MG63 (cell line): ENCODE results near the gene ANKRD39. TPM values are rescaled to one million over a fixed set of nuclear protein-coding genes. Genes with fewer than 3 reads are reported as not detected.
"Not testable (repeated sequence)": the region's sequence is repeated elsewhere in the genome, so short reads cannot be mapped to it uniquely, and the experiment has no call there.

Experiments
- DNase-seq: peaks from one replicate; pipeline ENCODE4 v3.0.0-alpha.2; 2020
- H3K27me3 ChIP-seq: fragments of 250-450 bp; sonication (Bioruptor Pico); 2 replicates; pipeline ENCODE4 v1.5.1; 2020; ENCODE audit warnings: mild to moderate bottlenecking, moderate library complexity
- H3K36me3 ChIP-seq: fragments of 250-450 bp; sonication (Bioruptor Pico); 2 replicates; pipeline ENCODE4 v1.5.1; 2020; ENCODE audit warnings: mild to moderate bottlenecking, moderate library complexity
- H3K4me3 ChIP-seq: fragments of 250-450 bp; sonication (Bioruptor Pico); 2 replicates; pipeline ENCODE4 v1.5.1; 2020; ENCODE audit warnings: mild to moderate bottlenecking, moderate library complexity
- H3K9me3 ChIP-seq: fragments of 250-450 bp; sonication (Bioruptor Pico); 2 replicates; pipeline ENCODE4 v1.5.1; 2020; ENCODE audit warnings: mild to moderate bottlenecking, moderate library complexity
- total RNA-seq: library from RNA; depleted of rRNA; stranded (reverse); fragments of >200 nt; shearing (Covaris generic); gene quantifications from 2 replicates; pipeline ENCODE4 v1.2.3, GENCODE V29; 2014; ENCODE audit warnings: low replicate concordance

The ANKRD39 gene
- total RNA-seq, 1 experiment from 2014 or later, result 14.1 TPM

DNA sequence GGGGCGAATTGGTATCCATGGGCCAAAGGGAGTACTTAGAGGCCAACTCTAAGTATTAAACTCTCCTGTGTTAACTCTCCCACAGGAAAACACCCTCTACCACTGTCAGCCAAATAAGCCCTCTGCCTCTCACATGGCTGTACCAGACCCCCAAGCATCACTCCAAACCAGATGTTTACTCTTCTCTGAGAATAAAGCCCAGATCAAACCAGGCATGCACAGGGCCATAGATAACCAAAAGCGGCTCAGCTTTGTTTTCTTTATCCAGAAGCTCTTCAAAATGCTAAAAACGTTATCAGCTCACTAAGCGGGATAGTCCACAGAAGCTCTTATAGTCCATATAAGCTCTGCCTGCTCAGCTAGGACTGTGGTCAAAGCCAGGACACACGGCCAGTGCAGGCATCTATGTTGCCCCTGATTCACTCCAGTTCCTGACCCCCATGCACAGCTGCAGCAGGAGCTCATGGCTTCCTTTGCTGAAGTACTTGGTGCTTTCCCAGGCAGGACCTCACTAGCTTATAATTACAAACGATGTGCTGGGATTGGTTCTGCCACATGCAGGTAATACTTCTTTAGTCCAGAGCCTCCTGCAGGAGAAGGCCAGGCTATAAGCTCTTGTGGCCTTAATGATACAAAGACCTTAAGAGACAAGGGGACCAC, 33.0 kb upstream of the ANKRD39 start:
- DNase-seq, result no peak
- Histone ChIP-seq H3K9me3 (no peaks in the 10 kb centered on the region), H3K27me3 (no peaks in the 10 kb centered on the region), H3K4me3 (no peak overlapping the region), H3K36me3 (no peaks in the 10 kb centered on the region)

DNA sequence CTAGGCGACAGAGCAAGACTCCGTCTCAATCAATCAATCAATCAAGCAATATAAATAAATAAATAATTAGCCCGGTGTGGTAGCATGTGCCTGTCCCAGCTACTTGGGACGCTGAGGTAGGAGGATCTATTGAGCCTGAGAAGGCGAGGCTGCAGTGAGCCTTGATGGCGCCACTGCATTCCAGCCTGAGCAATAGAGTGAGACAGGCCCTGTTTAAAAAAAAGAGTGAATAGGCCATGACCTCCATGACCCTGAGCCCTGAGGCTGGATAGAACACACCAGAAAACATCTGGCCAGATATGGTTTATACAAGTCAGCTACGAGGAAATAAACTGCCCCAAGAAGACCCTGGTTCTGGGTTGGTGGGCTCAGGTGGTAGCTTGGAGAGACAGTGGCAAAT, 32.4 kb upstream of the ANKRD39 start:
- Histone ChIP-seq H3K9me3 (no peaks in the 10 kb centered on the region), H3K27me3 (no peaks in the 10 kb centered on the region), H3K4me3 (no peak overlapping the region), H3K36me3 (no peaks in the 10 kb centered on the region)
- no peak for DNase-seq

DNA sequence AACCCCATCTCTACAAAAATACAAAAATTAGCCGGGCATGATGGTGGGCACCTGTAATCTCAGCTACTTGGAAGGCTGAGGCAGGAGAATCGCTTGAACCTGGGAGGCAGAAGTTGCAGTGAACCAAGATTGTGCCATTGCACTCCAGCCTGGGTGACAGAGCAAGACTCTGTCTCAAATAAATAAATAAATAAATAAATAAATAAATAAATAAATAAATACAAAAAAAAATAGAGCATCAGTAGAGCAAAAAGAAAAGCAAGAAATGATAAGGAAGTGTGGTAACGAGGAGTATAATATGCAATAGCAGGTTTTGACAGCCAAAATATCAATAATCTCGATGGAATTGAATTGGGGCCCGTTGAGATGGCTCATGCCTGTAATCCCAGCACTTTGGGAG, 31.7 kb upstream of the ANKRD39 start:
- not testable (repeated sequence) for DNase-seq, H3K9me3 ChIP-seq, H3K36me3 ChIP-seq, H3K4me3 ChIP-seq, H3K27me3 ChIP-seq

DNA sequence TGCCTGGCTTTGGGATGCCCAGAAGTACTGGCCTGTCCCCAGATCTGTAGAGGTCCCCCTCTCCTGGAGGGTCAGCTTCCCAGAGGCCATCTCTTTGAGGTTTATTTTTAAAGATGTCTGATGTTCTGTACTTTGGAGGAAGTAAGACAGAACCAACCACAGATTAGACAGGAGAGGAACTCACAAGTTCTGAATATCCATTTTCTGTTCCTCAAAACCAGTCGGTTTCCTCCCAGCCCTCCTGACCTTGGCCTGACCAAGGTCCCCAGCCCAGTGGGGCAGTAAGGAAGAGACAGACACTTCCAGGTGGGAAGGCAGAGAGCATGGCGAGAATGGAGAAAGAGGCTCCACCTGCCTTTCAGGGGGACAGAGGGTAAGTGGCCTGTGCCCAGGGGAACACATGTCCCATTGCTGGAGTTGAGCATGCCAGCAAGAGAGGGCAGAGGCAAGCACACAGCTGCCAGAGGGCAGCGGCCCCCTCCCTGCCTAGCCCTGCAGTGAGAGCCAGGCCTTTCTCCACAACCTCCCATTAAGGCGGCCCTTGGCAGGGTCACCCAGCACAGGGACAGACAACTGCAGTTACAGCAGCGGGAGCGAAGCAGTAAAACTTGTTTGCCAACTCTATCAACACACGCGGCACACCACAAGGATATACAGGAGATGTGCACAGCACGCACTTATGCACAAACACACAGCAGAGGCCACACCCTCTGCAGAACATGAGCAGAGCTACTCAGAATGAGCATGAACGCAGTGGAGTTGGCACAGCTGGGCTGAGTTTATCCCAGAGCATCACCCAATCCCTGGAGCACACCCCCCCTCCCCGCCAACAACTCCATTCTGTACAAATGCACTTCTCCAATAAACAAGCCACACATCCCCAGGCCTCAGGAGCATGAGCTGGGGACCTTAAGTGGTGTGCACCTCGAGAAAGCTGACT, 30.5 kb upstream of the ANKRD39 start:
- Histone ChIP-seq H3K36me3 (no peaks in the 10 kb centered on the region), H3K27me3 (no peaks in the 10 kb centered on the region), H3K4me3 (no peak overlapping the region), H3K9me3 (no peaks in the 10 kb centered on the region)
- DNase-seq, result no peak

DNA sequence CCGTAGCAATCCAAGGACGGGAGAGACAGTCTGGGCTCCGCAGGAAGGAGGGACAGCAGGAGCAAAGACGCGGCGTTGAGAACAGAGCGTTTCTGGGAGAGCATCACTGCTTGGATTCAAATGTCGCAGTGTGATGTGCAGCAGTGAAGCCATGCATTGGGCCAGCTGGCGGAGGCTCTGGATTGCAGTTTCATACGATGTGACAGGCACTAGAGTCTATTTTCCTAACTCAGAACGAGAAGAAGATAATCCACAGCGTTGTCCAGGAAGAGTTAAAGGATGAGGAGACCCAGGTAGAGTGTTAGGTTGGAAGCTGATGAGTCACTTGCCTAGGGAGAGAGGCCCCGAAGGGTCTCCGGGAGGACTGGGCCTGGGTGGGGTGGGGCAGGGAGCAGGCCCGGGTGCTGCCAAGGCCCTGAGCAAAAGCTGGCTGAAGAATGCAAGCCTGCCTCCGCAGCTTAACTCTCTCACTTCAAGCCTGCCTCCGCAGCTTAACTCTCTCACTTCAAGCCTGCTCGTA, 29.7 kb upstream of the ANKRD39 start:
- Histone ChIP-seq H3K9me3 (no peaks in the 10 kb centered on the region), H3K4me3 (no peak overlapping the region), H3K27me3 (no peaks in the 10 kb centered on the region), H3K36me3 (no peaks in the 10 kb centered on the region)
- DNase-seq, result no peak

DNA sequence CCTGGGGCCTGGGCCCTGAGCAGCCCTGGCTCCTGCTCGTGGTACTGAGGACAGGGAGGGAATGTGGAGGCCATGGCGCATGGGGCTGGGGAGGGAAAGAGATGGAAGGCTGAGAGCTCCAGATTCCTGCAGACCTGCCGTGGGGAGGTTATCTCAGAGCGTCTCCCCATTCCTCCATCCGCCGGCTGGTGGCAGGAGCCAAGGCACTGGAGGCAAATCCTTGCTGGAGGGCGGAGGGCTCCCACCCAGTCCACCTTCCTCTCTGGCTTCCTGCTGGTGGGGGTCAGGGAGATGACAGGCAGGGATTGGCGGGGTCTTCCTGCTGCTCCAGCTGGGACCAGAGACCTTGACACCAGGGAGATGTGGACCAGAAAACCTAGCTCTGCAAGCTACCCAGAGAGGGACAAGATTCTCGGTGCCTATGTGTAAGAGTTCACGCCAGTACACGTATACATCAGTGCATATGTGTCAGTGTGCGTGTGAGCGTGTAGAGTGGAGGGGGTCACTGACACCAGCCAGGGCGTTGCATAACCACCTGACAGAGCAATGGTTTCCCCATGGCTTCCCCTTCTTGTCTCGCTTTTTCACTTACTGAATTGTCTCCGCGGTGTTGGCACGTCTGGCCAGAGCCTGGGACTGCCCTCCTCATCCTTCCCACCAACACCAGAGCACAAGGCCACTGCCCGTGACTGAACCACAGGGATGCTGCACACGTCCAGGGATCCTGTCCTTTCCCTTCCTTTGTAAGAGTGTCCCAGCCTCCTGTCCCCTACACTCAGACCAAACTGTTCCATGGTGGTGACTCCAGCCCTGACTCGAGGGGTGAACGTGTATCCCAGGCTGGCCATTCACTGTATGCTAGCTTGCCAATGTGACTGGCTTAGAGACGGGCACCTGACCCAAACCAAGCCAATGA, 27.9 kb upstream of the ANKRD39 start:
- H3K4me3 ChIP-seq, result no peak overlapping the region
- DNase-seq, result no peak

DNA sequence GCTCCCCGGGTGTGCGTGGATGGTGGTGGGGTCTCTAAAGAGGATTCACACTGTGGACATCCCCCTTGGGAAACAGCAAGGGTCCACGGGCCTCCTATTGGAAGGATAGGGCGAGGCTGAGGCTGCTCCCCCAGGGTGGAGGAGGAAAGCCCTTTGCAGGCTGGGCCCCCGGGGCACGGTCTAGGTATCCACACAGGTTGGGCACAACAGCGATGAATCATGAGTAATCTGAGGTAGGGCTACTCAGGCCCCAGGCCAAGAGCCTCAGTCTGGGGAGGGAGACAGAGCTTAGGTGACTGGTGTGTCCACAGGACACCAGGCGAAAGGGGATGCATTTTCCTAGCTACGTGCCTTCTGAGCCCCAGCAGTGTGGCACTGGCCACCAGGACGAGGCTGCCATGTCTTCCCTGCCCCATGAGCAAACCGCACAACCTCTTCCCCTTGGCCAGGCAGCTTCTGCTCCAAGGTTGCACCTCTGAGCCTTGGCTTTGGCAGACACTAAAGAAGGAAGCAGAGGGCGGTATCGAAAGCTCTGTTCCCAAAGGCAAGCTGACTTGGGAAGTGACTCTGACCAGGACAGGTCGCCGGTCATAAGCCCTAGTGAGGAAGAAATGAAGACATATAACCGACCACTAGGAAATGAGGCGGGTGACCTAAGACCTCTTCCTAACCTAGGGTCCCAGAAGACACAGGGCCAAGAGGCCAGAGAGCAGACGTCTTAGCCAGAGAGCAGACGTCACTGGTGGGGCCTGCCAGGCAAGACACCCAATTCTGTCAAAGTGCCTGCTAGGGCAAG, 26.7 kb upstream of the ANKRD39 start:
- no peak overlapping the region for H3K4me3 ChIP-seq
- no peaks in the 10 kb centered on the region for H3K36me3 ChIP-seq
- no peak for DNase-seq
- no peaks in the 10 kb centered on the region for H3K27me3 ChIP-seq
- no peaks in the 10 kb centered on the region for H3K9me3 ChIP-seq

More for the DNA sequence above, 27.9 kb upstream of the ANKRD39 start:
- H3K36me3 ChIP-seq, result no peaks in the 10 kb centered on the region
- no peaks in the 10 kb centered on the region for H3K9me3 ChIP-seq
- H3K27me3 ChIP-seq, result no peaks in the 10 kb centered on the region

DNA sequence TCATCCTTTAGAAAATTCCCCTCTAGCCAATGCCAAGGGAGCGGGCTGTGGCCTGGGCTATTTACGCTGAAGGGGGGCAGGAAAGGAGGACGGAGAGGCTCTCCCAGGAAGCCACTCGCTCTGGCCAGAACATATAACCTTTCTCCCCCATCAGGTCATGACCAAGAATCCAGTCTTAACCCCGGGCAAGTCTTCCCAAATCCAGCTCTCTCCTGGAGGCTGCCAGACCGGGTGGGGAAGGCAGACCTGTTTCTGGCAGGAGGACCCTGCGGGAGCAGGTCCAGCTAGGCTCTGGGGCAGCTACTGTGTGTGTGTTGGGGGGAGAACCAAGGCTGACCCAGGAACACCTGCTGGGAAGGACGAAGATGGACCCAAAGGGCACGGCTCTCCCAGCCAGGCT, 25.5 kb upstream of the ANKRD39 start:
- H3K9me3 ChIP-seq, result no peaks in the 10 kb centered on the region
- H3K36me3 ChIP-seq, result no peaks in the 10 kb centered on the region
- no peak overlapping the region for H3K4me3 ChIP-seq
- no peak for DNase-seq
- no peaks in the 10 kb centered on the region for H3K27me3 ChIP-seq

DNA sequence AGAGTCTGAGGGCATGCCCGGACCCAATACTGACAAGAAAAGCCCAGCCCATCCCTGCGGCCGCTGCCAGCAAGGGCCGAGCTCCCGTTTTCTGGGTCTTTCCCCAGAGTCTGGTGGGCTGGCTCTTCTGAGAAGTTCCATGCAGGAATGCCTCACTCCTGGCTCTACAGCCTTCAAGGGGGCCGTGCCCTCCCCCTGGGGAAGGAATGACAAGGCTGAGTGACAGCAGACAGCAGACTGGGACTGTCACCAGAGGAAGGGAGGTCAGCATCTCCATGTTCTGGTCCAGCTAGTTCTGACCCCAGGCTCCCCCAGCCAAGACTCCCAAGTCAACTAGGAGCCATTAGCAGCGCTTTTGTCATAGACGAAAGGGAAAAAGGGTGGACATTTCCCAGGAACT, 25.1 kb upstream of the ANKRD39 start:
- Histone ChIP-seq H3K4me3 (no peak overlapping the region), H3K36me3 (no peaks in the 10 kb centered on the region), H3K9me3 (no peaks in the 10 kb centered on the region), H3K27me3 (no peaks in the 10 kb centered on the region)
- no peak for DNase-seq

DNA sequence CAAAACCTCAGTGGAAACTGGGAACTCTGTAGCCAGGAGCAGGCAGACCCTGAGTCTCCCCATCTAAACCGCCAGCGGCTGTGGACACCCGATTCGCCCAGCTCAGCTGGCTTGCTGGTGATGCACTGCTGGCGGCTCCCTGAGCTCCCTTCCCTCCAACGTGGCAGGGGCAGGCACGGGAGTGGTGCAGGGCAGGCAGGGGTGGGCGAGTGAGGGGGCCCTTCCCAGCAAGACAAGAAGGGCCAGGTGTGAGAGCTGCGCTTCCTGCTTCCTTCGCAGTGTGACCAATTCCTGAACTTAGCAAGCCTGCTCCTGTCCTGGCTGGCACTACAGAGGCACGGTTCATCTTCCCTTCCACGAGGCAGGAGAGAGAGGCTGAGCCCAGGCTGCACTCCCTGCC, 24.4 kb upstream of the ANKRD39 start:
- Histone ChIP-seq H3K4me3 (no peak overlapping the region), H3K9me3 (no peaks in the 10 kb centered on the region), H3K36me3 (no peaks in the 10 kb centered on the region), H3K27me3 (no peaks in the 10 kb centered on the region)
- DNase-seq, result no peak

DNA sequence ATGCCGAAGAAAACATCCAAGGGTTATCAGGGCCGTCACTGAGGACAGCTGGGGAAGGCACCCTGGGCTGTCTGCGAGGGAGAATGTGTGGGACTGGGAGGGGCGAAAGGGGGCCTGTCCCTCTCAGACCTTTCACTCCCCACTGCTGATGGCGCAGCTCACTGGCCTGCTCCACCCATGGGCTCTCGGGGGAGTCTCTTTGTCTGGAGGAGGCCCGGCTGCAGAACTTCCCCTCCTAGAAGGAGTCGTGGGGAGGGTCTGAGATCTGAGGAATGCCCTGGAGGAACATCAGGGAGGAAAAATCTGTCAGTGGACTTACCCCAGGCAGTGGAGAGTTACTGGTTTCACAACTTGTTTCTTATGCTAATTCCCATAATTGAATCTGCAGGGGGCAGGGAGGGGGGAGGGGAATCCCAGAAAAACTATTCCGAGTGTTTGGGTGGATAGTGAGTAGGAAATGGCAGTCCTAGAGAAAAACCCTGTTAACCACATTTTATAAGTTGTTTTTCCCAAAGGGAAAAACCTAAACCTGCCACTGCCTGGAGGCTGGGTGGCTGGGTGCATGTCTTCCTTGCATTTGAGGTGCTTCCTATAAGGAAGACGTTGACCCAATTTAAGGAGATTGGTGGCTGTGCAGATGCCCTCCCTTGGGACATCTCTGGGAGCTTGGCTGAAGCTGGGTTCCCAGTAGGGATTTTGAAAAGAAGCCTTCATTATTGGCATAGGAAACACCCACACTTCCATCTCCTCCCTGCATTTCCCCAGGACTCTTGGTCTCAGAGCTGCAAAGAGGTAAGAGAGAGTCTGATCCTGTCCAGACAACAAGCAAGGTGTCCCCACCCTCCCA, 23.8 kb upstream of the ANKRD39 start:
- H3K9me3 ChIP-seq, result no peaks in the 10 kb centered on the region
- DNase-seq, result no peak
- H3K27me3 ChIP-seq, result no peaks in the 10 kb centered on the region
- H3K4me3 ChIP-seq, result no peak overlapping the region
- H3K36me3 ChIP-seq, result no peaks in the 10 kb centered on the region

DNA sequence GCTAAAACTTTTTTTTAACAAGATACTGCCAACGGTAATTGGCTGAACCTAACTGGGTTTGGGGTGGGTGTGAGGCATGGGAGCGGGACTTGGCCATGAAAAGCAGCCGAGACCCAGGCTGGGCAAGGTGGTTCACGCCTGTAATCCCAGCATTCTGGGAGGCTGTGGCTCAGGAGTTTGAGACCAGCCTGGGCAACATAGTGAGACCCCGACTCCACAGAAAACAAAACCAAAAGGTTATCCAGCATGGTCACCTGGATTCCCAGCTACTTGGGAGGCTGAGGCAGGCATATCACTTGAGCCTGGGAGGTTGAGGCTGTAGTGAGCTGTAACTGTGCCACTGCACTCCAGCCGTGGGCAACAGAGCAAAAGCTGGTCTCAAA, 23.1 kb upstream of the ANKRD39 start:
- no peak for DNase-seq
- Histone ChIP-seq H3K4me3 (no peak overlapping the region), H3K9me3 (no peaks in the 10 kb centered on the region), H3K27me3 (no peaks in the 10 kb centered on the region), H3K36me3 (no peaks in the 10 kb centered on the region)

DNA sequence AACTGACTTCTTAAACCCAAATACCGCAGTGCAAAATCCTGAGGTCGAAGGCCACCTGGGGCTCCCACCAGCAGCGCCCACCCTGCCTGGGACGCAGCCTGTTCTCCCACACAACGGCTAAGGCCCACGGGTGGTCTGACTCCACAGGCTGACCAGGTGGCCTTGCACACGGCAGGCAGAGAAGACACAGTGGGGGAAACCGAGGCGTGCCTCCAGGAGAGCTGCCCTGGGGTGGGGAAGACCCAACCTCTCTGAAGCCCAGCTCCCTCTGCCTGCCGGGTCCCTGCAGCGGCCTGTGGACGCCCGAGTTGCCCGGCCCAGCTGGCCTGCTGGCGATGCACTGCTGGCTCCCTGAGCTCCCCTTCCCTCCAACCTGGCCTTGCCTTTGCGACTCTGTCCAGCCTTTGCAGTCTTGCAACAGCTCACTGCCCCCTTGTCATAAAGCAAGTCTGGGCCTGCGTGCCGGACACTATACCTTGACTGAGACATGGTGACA, 21.8 kb upstream of the ANKRD39 start:
- Histone ChIP-seq H3K27me3 (no peaks in the 10 kb centered on the region), H3K9me3 (no peaks in the 10 kb centered on the region), H3K36me3 (no peaks in the 10 kb centered on the region), H3K4me3 (no peak overlapping the region)
- no peak for DNase-seq

DNA sequence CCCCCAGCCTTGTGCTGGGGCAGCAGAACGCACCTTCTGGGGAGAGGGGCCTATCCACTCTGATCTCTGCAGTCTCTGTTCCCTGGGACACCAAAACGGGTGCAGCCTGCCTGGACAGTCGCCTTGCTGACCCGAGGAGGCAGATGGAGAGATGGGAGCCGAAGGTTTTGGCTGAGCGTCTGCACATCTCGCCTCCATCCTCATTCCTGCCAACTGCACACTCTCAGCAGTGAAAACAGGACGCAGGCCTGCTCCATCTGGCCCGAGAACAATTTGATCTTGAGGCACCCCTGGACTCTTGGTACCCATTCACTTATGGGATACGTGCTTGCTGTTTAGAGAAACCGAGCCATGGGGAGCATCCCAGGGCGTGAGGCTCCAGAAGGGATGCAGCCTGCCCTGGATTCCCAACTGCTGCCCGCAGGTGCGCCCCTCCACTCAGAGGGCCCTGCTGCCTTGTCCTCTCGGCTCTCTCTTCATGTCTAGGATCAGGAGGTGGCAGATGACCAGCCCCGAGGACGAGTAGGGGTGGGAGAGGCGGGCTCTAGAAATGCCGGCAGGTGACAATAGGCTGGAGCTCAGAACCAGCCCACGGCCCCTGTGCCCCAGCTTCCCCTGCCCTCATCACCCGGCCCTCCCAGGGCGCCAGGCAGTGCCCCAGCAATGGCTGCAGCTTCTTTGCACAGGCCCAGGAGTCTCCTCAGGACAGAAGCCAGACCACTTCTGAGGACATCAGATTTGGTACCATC, 21.2 kb upstream of the ANKRD39 start:
- DNase-seq, result no peak
- Histone ChIP-seq H3K27me3 (no peaks in the 10 kb centered on the region), H3K9me3 (no peaks in the 10 kb centered on the region), H3K36me3 (no peaks in the 10 kb centered on the region), H3K4me3 (no peak overlapping the region)

DNA sequence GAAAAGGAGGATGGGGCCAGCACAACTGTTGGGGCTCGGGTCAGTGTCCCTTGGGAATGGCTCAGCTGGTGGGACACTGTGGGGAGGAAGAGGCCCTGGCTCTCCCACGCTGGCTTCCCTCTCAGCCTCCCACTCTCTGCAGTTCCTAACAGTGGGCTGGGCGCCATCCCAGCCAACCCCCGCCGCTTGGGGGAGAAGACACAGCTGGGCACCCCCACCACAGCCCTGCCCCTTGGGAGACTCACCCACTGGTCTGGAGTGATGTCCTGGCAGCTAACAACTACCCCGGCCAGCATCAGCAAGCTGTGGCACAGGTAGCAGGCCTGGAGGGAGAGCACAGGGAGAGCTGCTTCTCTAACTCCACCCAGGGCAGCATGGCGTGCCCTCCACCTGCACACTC, 20.4 kb upstream of the ANKRD39 start:
- DNase-seq, result no peak
- Histone ChIP-seq H3K27me3 (no peaks in the 10 kb centered on the region), H3K9me3 (no peaks in the 10 kb centered on the region), H3K36me3 (no peaks in the 10 kb centered on the region), H3K4me3 (no peak overlapping the region)
